HEK293T (cell line): Measurements from ENCODE around the gene KIAA0930.
"Not testable (repeated sequence)": the region's sequence is repeated elsewhere in the genome, so short reads cannot be mapped to it uniquely, and the experiment has no call there.

Experiments
- CTCF ChIA-PET: fragments of 350-600 bp; formaldehyde crosslinking; extraction: SDS; loops from one replicate; lab custom pipeline; 2021; ENCODE audit warnings: antibody characterized with exemption, inconsistent platforms; lab: Yijun Ruan, JAX
- POLR2A ChIA-PET: fragments of 350-600 bp; formaldehyde crosslinking; extraction: SDS; loops from one replicate; lab custom pipeline; 2020; ENCODE audit warnings: antibody characterized with exemption, inconsistent platforms; lab: Yijun Ruan, JAX
- DNase-seq: peaks from one replicate; pipeline ENCODE4 v3.0.0; 2012; ENCODE audit warnings: mixed read lengths; ENCODE audit errors: extremely low spot score
- ARNT ChIP-seq: fragments of 450-650 bp; IDR thresholded peaks from 2 replicates; pipeline ENCODE4 v1.6.1; 2017; ENCODE audit warnings: mild to moderate bottlenecking
- BHLHE40 ChIP-seq: fragments of 450-650 bp; IDR thresholded peaks from 2 replicates; pipeline ENCODE4 v1.6.1; 2016; ENCODE audit warnings: mild to moderate bottlenecking, moderate library complexity, borderline replicate concordance
- CTBP1 ChIP-seq: fragments of 450-650 bp; IDR thresholded peaks from 2 replicates; pipeline ENCODE4 v1.6.1; 2016; ENCODE audit warnings: borderline replicate concordance
- ELF4 ChIP-seq: fragments of 450-650 bp; IDR thresholded peaks from 2 replicates; pipeline ENCODE4 v1.6.1; 2017; ENCODE audit warnings: antibody characterized with exemption
- FOXA1 ChIP-seq: fragments of 450-650 bp; IDR thresholded peaks from 2 replicates; pipeline ENCODE4 v1.6.1; 2016; ENCODE audit warnings: mild to moderate bottlenecking
- FOXK2 ChIP-seq: fragments of 450-650 bp; IDR thresholded peaks from 2 replicates; pipeline ENCODE4 v1.6.1; 2016; ENCODE audit warnings: mild to moderate bottlenecking
- FOXM1 ChIP-seq: fragments of 450-650 bp; IDR thresholded peaks from 2 replicates; pipeline ENCODE4 v1.6.1; 2017; ENCODE audit warnings: mild to moderate bottlenecking, borderline replicate concordance
- HDGF ChIP-seq: fragments of 450-650 bp; IDR thresholded peaks from 2 replicates; pipeline ENCODE4 v1.6.1; 2017; ENCODE audit warnings: antibody characterized with exemption, borderline replicate concordance
- L3MBTL2 ChIP-seq: fragments of 450-650 bp; conservative IDR thresholded peaks from 2 replicates; pipeline ENCODE4 v1.6.1; 2016; ENCODE audit warnings: mild to moderate bottlenecking
- LEF1 ChIP-seq: fragments of 450-650 bp; IDR thresholded peaks from 2 replicates; pipeline ENCODE4 v1.6.1; 2017; ENCODE audit warnings: mild to moderate bottlenecking, borderline replicate concordance
- NFRKB ChIP-seq: fragments of 450-650 bp; IDR thresholded peaks from 2 replicates; pipeline ENCODE4 v1.6.1; 2016; ENCODE audit warnings: mild to moderate bottlenecking, moderate library complexity
- SP1 ChIP-seq: fragments of 450-650 bp; IDR thresholded peaks from 2 replicates; pipeline ENCODE4 v1.6.1; 2017
- SUZ12 ChIP-seq: fragments of 450-650 bp; IDR thresholded peaks from 2 replicates; pipeline ENCODE4 v1.6.1; 2016; ENCODE audit warnings: mild to moderate bottlenecking
- ZNF384 ChIP-seq: fragments of 450-650 bp; IDR thresholded peaks from 2 replicates; pipeline ENCODE4 v1.6.1; 2016
- TF ChIP-seq, protein P1 (sequence below): fragments of 450-650 bp; IDR thresholded peaks from 2 replicates; pipeline ENCODE4 v1.6.1; 2016

KIAA0930 gene

DNA sequence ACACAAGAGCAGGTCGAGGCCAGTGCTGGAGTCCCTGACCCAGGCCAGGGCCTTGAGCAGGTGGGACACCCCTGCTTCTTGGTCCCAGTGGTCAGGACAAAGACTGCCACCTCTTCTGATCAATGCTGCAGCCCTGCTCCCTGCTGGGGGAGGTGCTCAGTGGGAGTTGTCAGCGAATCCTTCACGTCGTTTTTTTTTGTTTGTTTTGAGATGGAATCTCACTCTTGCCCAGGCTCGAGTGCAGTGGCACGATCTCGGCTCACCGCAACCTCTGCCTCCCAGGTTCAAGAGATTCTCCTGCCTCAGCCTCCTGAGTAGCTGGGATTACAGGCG is 42.3 kb downstream of the KIAA0930 start:
- ChIA-PET CTCF (no interaction called here), POLR2A (no interaction called here)
- no peak for DNase-seq
- TF ChIP-seq, protein P1, sequence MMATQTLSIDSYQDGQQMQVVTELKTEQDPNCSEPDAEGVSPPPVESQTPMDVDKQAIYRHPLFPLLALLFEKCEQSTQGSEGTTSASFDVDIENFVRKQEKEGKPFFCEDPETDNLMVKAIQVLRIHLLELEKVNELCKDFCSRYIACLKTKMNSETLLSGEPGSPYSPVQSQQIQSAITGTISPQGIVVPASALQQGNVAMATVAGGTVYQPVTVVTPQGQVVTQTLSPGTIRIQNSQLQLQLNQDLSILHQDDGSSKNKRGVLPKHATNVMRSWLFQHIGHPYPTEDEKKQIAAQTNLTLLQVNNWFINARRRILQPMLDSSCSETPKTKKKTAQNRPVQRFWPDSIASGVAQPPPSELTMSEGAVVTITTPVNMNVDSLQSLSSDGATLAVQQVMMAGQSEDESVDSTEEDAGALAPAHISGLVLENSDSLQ: no peak

DNA sequence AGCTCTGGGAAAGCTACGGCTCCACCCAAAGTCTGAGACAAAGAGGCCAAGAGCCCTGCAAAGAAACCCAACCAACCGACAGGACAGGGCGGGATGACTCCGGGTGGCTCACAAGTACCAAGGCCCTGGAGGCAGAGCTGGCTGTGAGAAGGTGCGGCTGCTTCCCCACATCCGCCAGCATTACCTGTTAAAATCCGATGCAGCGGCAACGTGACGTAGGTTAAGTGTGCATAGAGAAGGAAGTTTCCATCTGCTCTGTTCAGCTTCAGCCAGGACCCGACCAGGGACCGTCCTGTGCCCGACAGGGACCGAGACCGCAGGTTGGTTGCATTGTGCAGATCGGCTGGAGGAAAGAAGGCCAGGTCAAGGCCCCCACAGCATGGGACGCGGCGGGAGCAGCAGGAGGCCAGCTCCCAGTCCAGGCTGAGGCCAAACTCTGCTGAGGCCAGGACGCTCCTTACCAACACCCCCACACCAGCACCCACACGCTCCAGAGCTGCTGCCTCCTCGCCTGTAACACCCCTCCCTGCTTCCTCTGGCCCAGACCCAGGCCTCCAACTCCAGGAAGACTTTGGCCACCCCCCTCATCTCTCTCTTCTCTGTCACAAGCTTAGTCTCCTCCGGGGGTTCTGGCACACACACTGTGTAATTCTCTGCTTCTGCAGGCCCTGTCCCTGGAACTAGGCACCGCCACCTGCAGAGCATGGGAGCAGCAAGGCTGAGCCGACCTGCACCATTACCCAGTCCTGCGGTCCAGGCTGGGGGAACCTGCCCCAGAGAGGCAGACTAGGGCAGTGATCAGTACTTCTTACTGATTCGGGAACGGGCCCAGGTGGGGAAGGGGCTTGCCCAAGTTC is 42.9 kb downstream of the KIAA0930 start:
- no peak for TF ChIP-seq SP1
- TF ChIP-seq SUZ12: no peak
- TF ChIP-seq NFRKB: no peak
- ChIA-PET CTCF (no interaction called here), POLR2A (no interaction called here)
- no peak for DNase-seq

DNA sequence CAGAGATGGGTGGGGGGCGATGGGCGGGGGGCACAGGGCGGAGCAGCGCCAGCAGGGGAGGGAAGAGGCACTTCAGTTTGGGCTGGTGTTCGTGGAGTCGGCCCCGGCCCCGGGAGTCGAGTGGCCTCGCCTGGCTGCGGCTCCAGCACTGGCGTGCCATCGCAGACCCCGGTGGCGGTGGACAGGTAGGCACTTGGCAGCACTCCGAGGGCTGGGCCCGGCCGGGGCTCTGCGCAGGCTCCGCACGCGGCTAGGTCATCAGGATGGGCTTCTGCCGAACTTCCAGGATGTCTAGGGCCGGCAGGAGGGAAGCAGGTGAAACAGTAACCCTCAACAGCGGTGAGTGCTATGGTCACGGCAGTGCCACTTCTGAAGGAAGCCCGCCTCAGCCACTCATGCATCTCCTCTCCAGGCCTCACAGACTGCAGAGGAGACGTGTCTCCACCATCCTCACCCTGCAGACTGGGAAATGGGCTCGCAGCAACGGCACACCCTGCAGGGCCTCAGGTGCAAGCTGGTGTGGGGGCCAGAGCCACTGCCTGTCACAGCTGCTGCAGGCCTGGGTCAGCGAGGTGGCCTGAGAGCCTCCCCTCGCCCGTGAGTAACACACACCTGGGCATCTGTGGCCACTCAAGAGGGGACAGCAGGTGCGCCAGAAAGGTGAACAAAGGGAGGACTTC is 43.6 kb downstream of the KIAA0930 start:
- POLR2A ChIA-PET: no interaction called here
- DNase-seq: no peak
- TF ChIP-seq ELF4: no peak
- TF ChIP-seq ARNT: no peak
- no peak for TF ChIP-seq ZNF384
- TF ChIP-seq FOXM1: no peak
- no peak for TF ChIP-seq NFRKB
- TF ChIP-seq SP1: no peak
- CTCF ChIA-PET: no interaction called here

DNA sequence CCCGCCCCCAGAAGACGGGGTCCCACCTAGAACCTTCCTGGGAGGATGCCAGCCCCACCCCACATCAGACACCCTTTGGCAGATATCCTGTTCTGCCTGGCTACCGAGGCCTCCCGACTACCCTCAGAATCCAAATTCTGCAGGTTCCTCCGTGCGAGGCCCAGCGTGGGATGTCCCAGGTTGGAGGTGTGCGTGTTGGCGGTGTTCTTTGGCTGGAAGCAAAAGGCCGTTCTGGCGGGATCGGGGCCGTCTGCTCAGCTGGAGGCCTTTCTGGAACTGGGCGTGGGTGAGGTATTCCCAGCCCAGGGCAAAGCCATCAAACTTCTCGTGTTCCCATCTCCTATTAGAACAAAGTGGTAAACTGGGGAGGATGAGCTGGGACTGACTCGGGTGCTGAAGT is 44.4 kb downstream of the KIAA0930 start:
- ChIA-PET POLR2A (no interaction called here), CTCF (interaction anchor here (0.6 kb wide), 1 partner anchor 245 kb away, joined by 4 read pairs; no protein-coding TSS in a partner anchor)
- no peak for DNase-seq
- TF ChIP-seq ELF4 (no peak), LEF1 (no peak), ZNF384 (no peak), FOXA1 (no peak)

DNA sequence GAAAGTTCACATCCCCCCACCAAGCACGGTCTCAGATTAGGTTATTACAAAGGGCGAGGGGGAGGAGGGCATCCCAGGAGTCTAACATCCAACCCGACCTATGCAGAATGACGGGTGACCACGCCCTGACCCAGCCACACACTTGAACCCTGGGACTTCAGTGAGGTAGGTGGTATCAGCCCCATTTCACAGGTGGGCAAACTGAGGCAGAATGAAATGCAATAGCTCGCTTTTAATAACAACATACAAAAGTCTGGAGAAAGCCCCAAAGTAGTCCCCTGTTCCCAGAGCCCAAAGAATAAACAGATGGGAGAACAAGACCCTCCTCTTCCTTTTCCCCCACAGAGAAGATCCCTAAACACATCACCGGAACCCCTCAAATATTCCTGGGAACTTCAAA is 45.1 kb downstream of the KIAA0930 start:
- no peak for DNase-seq
- TF ChIP-seq HDGF (no peak), FOXM1 (no peak), L3MBTL2 (no peak), LEF1 (no peak), CTBP1 (no peak), BHLHE40 (no peak)
- ChIA-PET CTCF (interaction anchor here (0.6 kb wide), 1 partner anchor 245 kb away, joined by 4 read pairs; no protein-coding TSS in a partner anchor), POLR2A (no interaction called here)

DNA sequence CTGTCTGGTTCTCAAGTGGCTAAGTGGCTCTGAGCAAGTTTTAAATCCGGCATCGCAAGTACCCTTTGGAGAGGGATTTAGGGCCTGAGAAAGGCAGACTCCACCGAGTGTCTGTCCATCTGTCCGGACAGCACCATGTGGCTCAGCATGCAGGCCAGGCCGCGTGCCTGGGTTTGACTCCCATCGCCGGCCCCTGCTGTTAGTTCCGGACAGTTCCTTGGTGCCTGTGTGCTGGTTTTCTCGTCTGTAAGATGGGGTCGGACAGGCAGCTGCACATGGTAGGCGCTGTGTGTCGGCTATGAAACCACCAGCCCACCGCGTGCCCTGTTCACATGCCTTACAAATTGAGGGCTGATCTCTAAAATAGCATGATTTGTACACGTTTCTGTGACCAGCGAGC is 46.0 kb downstream of the KIAA0930 start:
- DNase-seq: no peak
- ChIA-PET POLR2A (no interaction called here), CTCF (no interaction called here)
- TF ChIP-seq FOXK2 (no peak), ELF4 (no peak), BHLHE40 (no peak), ZNF384 (no peak)
- TF ChIP-seq, protein P1: no peak

DNA sequence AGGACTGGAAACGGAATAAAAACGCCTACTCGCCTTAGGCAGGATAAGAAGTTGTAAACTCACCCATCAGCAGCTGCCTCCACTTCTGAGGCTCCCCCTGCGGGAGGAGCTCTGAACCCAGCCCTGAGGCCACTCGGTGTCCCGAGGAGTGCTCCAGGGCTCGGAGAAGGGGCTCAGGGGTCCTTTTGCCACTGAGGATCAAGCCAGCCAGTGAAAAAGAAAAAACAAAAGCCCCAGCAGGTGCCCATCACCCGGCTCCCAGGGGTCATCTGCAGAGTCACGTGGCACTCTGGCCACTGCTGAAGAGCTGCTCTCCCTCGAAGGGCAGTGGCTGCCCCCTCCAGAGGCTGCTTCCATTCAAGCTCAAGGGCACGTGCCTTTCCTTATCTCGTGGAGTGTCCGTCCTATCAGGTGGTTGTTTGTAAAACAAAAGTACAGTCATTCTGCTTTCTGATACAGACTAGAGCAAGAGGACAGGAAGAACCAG is 48.0 kb downstream of the KIAA0930 start:
- DNase-seq: no peak
- ChIA-PET CTCF (interaction anchor here (0.6 to 1.2 kb wide), 3 partner anchors 16 to 268 kb away, joined by 3 to 4 read pairs (median 3); no protein-coding TSS in a partner anchor), POLR2A (interaction anchor here (1.9 kb wide), 1 partner anchor 29 kb away, joined by 5 read pairs; the partner anchor contains the start of gene NUP50)

DNA sequence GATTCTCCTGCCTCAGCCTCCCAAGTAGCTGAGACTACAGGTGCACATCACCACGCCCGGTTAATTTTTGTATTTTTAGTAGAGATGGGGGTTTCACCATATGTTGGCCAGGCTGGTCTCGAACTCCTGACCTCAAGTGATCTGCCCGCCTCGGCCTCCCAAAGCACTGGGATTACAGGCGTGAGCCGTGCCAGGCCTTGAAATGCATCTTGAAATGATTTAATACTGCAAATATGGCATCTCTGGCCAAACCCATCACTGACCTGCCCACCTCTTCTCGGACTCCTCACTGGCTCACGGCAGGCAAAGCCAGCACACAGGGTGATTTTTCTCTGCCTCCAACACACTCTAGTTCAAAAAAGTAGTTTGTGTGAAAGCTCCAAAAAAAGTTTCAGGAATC is 48.9 kb downstream of the KIAA0930 start:
- CTCF ChIA-PET: interaction anchor here (1.0 to 1.2 kb wide), 2 partner anchors 17 to 32 kb away, joined by 3 to 4 read pairs; no protein-coding TSS in a partner anchor
- DNase-seq: not testable (repeated sequence)
- POLR2A ChIA-PET: interaction anchor here (1.9 kb wide), 1 partner anchor 28 kb away, joined by 5 read pairs; the partner anchor contains the start of gene NUP50

More for the DNA sequence above, 48.0 kb downstream of the KIAA0930 start:
- peak; percentile 48 for TF ChIP-seq L3MBTL2
- no peak for TF ChIP-seq ELF4
